PC-3 (cell line): ENCODE results near the gene ZNF740. TPM values are rescaled to one million over a fixed set of nuclear protein-coding genes. Genes with fewer than 3 reads are reported as not detected.

Experiments
- ATAC-seq: fragments of 200-7000 bp; cut with Tn5 transposase; 2 replicates; pipeline ENCODE4 v1.9.1; 2020; ENCODE audit warnings: mild to moderate bottlenecking, moderate library complexity
- BruUV-seq: library from RNA; stranded (reverse); fragments of 400-500 nt; replicated peaks from 2 replicates; lab custom pipeline; 2021; lab: Mats Ljungman, UMichigan
- CTCF ChIA-PET: fragments of 300-600 bp; sonication (Branson Sonifier 250); formaldehyde crosslinking; loops from one replicate; lab custom pipeline; 2022; ENCODE audit warnings: antibody characterized with exemption; lab: Charles Lee
- POLR2A ChIA-PET: fragments of 300-600 bp; sonication (Branson Sonifier 250); formaldehyde crosslinking; loops from one replicate; lab custom pipeline; 2022; ENCODE audit warnings: antibody characterized with exemption; ENCODE audit not compliant: unreplicated experiment; lab: Charles Lee
- DNase-seq: peaks from one replicate; pipeline ENCODE4 v3.0.0-alpha.2; 2015
- H2AFZ ChIP-seq: fragments of 300-600 bp; sonication (generic); 2 replicates; pipeline ENCODE4 v1.6.0; 2016; ENCODE audit warnings: antibody characterized with exemption, low read length
- H3F3A ChIP-seq: fragments of 300-600 bp; sonication (generic); one replicate; pipeline ENCODE4 v1.6.0; 2017; ENCODE audit warnings: antibody characterized with exemption, low read length, control low read depth, mild to moderate bottlenecking; ENCODE audit not compliant: unreplicated experiment
- H3K27ac ChIP-seq: fragments of 300-600 bp; sonication (generic); 2 replicates; pipeline ENCODE4 v1.5.1; 2016; ENCODE audit warnings: mild to moderate bottlenecking, low read length
- H3K27me3 ChIP-seq: fragments of 300-600 bp; sonication (generic); 2 replicates; pipeline ENCODE4 v1.6.1; 2016; ENCODE audit warnings: low read length, mixed read lengths
- H3K36me3 ChIP-seq: fragments of 300-600 bp; sonication (generic); 2 replicates; pipeline ENCODE4 v1.6.1; 2016; ENCODE audit warnings: low read depth, mixed run types, low read length, mixed read lengths
- H3K4me1 ChIP-seq: fragments of 300-600 bp; sonication (generic); 2 replicates; pipeline ENCODE4 v1.5.1; 2016; ENCODE audit warnings: low read length; ENCODE audit not compliant: insufficient read depth
- H3K4me2 ChIP-seq: fragments of 300-600 bp; sonication (generic); 2 replicates; pipeline ENCODE4 v1.6.0; 2016; ENCODE audit warnings: low read length
- H3K4me3 ChIP-seq: fragments of 300-600 bp; sonication (generic); 2 replicates; pipeline ENCODE4 v1.5.1; 2016; ENCODE audit warnings: mild to moderate bottlenecking, low read length, mixed read lengths
- H3K79me2 ChIP-seq: fragments of 300-600 bp; sonication (generic); 2 replicates; pipeline ENCODE4 v1.6.1; 2017; ENCODE audit warnings: low read length, mixed read lengths
- H3K9ac ChIP-seq: fragments of 300-600 bp; sonication (generic); 2 replicates; pipeline ENCODE4 v1.6.0; 2016; ENCODE audit warnings: mild to moderate bottlenecking, low read length
- H3K9me2 ChIP-seq: fragments of 300-600 bp; sonication (generic); replicated peaks from 2 replicates; pipeline ENCODE4 v1.6.1; 2016; ENCODE audit warnings: mixed run types, low read length, mixed read lengths
- H3K9me3 ChIP-seq: fragments of 300-600 bp; sonication (generic); 2 replicates; pipeline ENCODE4 v1.6.1; 2016; ENCODE audit warnings: low read length, mixed read lengths
- H4K20me1 ChIP-seq: fragments of 300-600 bp; sonication (generic); 2 replicates; pipeline ENCODE4 v1.6.1; 2016; ENCODE audit warnings: low read length, mixed read lengths
- EZH2 ChIP-seq: fragments of 300-600 bp; sonication (generic); IDR thresholded peaks from one replicate; pipeline ENCODE4 v1.6.1; 2017; ENCODE audit warnings: antibody characterized with exemption, mild to moderate bottlenecking, low read length; ENCODE audit not compliant: unreplicated experiment
- EZH2phosphoT487 ChIP-seq: fragments of 300-600 bp; sonication (generic); IDR thresholded peaks from 2 replicates; pipeline ENCODE4 v1.6.1; 2018; ENCODE audit warnings: mild to moderate bottlenecking, antibody characterized with exemption, low read length, borderline replicate concordance
- intact Hi-C: fragments of 100-400 bp; cut with micrococcal nuclease; formaldehyde crosslinking; loops from 2 replicates; pipeline ENCODE4 v1.9.0; 2023
- total RNA-seq: library from RNA; depleted of rRNA; stranded (reverse); fragments of >200 nt; gene quantifications from 2 replicates; pipeline ENCODE4 v1.2.3, GENCODE V29; 2014
- TF ChIP-seq, protein P1 (sequence below): fragments of 300-600 bp; sonication (generic); conservative IDR thresholded peaks from 2 replicates; pipeline ENCODE4 v1.5.1; 2017; ENCODE audit warnings: antibody characterized with exemption, low read depth, mild to moderate bottlenecking, low read length

Gene ZNF740
- total RNA-seq, 1 experiment from 2014 or later: 12.3 TPM

DNA sequence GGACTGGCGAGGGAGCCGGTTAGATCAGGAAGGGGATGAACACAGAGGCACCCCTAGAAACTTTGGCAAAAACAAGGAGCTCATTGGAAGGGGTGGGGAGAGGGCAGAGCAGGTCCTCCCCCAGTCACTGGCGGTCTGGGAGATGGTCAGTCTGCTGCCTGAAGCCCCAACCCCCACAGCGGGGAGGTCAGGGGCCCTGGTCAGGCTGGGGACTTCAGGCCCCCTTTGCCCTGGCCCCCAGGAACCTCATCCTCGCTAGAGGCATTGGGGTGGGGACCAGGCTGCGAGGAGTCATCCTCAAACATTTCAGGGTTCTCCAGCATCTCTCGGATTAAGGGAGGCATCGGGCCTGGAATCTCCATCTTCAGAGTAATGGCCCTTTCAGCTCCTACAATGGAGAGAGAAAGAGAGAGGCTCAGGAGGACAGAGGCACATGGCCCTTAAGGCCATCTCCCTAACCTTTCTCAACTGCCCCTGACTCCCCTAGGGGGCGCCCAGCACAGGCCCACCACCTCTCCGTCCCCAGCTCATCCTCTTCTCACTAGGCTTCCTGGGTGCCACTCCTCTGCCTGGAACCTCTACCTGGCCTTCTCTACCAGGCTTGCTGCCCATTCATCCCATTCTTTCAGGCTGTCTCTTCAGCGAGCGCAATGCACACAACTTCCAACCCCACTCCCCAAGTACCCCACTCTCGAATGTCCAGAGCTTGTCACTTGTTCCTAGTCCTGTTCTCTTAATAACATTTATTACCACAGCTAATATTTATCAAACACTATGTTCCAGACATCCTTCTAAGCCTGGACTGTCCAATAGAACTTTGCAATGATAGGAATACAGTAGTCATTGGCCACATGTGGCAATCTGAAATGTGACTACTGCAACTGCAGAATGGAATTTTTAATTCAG is 31.2 kb downstream of the ZNF740 start:
- Histone ChIP-seq H4K20me1 (no peaks in the 10 kb centered on the region), H3K27me3 (no peaks in the 10 kb centered on the region), H3K9ac (no peak overlapping the region), H2AFZ (no peak overlapping the region), H3K79me2 (peaks cover 13% of the 10 kb centered on the region), H3K4me1 (peaks cover 13% of the 10 kb centered on the region), H3K27ac (no peak overlapping the region), H3K36me3 (peaks cover 37% of the 10 kb centered on the region), H3K9me3 (no peaks in the 10 kb centered on the region), H3K4me3 (no peak overlapping the region), H3F3A (no peaks in the 10 kb centered on the region), H3K4me2 (no peak overlapping the region), H3K9me2 (no peaks in the 10 kb centered on the region)
- TF ChIP-seq EZH2: no peak
- TF ChIP-seq, protein P1, sequence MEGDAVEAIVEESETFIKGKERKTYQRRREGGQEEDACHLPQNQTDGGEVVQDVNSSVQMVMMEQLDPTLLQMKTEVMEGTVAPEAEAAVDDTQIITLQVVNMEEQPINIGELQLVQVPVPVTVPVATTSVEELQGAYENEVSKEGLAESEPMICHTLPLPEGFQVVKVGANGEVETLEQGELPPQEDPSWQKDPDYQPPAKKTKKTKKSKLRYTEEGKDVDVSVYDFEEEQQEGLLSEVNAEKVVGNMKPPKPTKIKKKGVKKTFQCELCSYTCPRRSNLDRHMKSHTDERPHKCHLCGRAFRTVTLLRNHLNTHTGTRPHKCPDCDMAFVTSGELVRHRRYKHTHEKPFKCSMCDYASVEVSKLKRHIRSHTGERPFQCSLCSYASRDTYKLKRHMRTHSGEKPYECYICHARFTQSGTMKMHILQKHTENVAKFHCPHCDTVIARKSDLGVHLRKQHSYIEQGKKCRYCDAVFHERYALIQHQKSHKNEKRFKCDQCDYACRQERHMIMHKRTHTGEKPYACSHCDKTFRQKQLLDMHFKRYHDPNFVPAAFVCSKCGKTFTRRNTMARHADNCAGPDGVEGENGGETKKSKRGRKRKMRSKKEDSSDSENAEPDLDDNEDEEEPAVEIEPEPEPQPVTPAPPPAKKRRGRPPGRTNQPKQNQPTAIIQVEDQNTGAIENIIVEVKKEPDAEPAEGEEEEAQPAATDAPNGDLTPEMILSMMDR: peak; percentile 61
- DNase-seq: no peak
- ChIA-PET CTCF (interaction anchor here (0.6 to 1.0 kb wide), 2 partner anchors 32 to 78 kb away, joined by 3 to 5 read pairs; no protein-coding TSS in a partner anchor), POLR2A (no interaction called here)
- BruUV-seq: no TSS peak
- intact Hi-C loops: loop anchor here (2.0 kb wide), 1 partner anchor 39 kb away; no protein-coding TSS in a partner anchor
- ATAC-seq: no peak

GRCh38 chr12:53212931-53213330 is 32.4 kb downstream of the ZNF740 start:
- no peaks in the 10 kb centered on the region for H3F3A ChIP-seq
- H3K9me3 ChIP-seq: no peaks in the 10 kb centered on the region
- no peaks in the 10 kb centered on the region for H4K20me1 ChIP-seq
- H3K79me2 ChIP-seq: peaks cover 25% of the 10 kb centered on the region
- no TSS peak for BruUV-seq
- H3K9ac ChIP-seq: no peak overlapping the region
- no peaks in the 10 kb centered on the region for H3K27me3 ChIP-seq
- H2AFZ ChIP-seq: no peak overlapping the region
- TF ChIP-seq EZH2 (no peak), EZH2phosphoT487 (no peak)
- TF ChIP-seq, protein P1: no peak
- H3K9me2 ChIP-seq: no peaks in the 10 kb centered on the region
- intact Hi-C loops: loop anchor here (1.0 to 2.0 kb wide), 3 partner anchors 38 to 74 kb away; partner anchors contain the start of gene ESPL1
- ChIA-PET CTCF (interaction anchor here (1.9 kb wide), 1 partner anchor 132 kb away, joined by 10 read pairs; no protein-coding TSS in a partner anchor), POLR2A (no interaction called here)
- no peak overlapping the region for H3K27ac ChIP-seq
- no peak overlapping the region for H3K4me2 ChIP-seq
- peaks cover 20% of the 10 kb centered on the region for H3K4me1 ChIP-seq
- H3K36me3 ChIP-seq: peaks cover 37% of the 10 kb centered on the region
- DNase-seq (no peak), ATAC-seq (no peak)
- H3K4me3 ChIP-seq: no peak overlapping the region

GRCh38 chr12:53213348-53213747 is 32.8 kb downstream of the ZNF740 start:
- Histone ChIP-seq H3K9ac (no peak overlapping the region), H3K79me2 (peaks cover 29% of the 10 kb centered on the region), H3K9me2 (no peaks in the 10 kb centered on the region), H3K4me2 (no peak overlapping the region), H3K4me3 (no peak overlapping the region), H3K9me3 (no peaks in the 10 kb centered on the region), H3K27me3 (no peaks in the 10 kb centered on the region), H3K4me1 (peaks cover 24% of the 10 kb centered on the region), H4K20me1 (no peaks in the 10 kb centered on the region), H3F3A (no peaks in the 10 kb centered on the region), H2AFZ (no peak overlapping the region), H3K36me3 (peaks cover 37% of the 10 kb centered on the region), H3K27ac (no peak overlapping the region)
- CTCF ChIA-PET: interaction anchor here (0.5 to 1.9 kb wide), 8 partner anchors 28 to 132 kb away, joined by 3 to 13 read pairs (median 5); partner anchors contain the start of genes AAAS and ESPL1
- intact Hi-C loops: loop anchor here (1.0 to 2.0 kb wide), 3 partner anchors 37 to 74 kb away; partner anchors contain the start of gene ESPL1
- BruUV-seq: no TSS peak
- ATAC-seq: peak; percentile 84
- peak; percentile 76 for DNase-seq
- TF ChIP-seq, protein P1: peak; percentile 95
- no peak for TF ChIP-seq EZH2phosphoT487
- POLR2A ChIA-PET: no interaction called here
